Measurements from ENCODE around the gene MAGEH1.

MAGEH1 gene

GRCh38 chrX:55490974-55491373, 39.0 kb downstream of the MAGEH1 start:
- DNase-seq: no peak

Data from activated T-cell treated with anti-CD3 and anti-CD28 coated beads, Interleukin-2, amount 50 U/mL, for 48 hours (primary cell).